GM12878 (cell line): ENCODE measurements around the gene ZFP64. TPM values are rescaled to one million over a fixed set of nuclear protein-coding genes. Genes with fewer than 3 reads are reported as not detected.

Source experiments
- CEBPZ ChIP-seq: fragments of 150-350 bp; IDR thresholded peaks from 2 replicates; pipeline ENCODE4 v1.6.1; 2016; ENCODE audit warnings: low read depth, low read length
- EP300 ChIP-seq, 2 experiments: fragments of 150-350 bp in 1 of 2; IDR thresholded peaks; 2 replicates each; pipeline ENCODE4 v1.6.1; 2011 to 2012; ENCODE audit warnings: low read depth in 2 of 2, low read length in 2 of 2, borderline replicate concordance in 1 of 2, improper control_type of control experiment in 1 of 2, inconsistent platforms in 1 of 2; ENCODE audit not compliant: control insufficient read depth in 1 of 2
- ETV6 ChIP-seq, 2 experiments: fragments of 450-650 bp in 1 of 2; IDR thresholded peaks in 1 of 2; conservative IDR thresholded peaks in 1 of 2; 2 replicates each; pipeline ENCODE4 v1.6.1; 2014; ENCODE audit warnings: antibody characterized with exemption in 1 of 2, borderline replicate concordance in 1 of 2, low read depth in 1 of 2, mild to moderate bottlenecking in 1 of 2, moderate library complexity in 1 of 2
- IRF4 ChIP-seq: IDR thresholded peaks from 2 replicates; pipeline ENCODE4 v1.6.1; 2011; ENCODE audit warnings: low read depth, low read length
- NFYA ChIP-seq: IDR thresholded peaks from 2 replicates; pipeline ENCODE4 v1.6.1; 2011; ENCODE audit warnings: low read depth, mild to moderate bottlenecking, low read length, improper control_type of control experiment, borderline replicate concordance
- NR2C1 ChIP-seq: fragments of 450-650 bp; IDR thresholded peaks from 2 replicates; pipeline ENCODE4 v1.6.1; 2017; ENCODE audit warnings: antibody characterized with exemption, mild to moderate bottlenecking, moderate library complexity
- POU2F2 ChIP-seq: IDR thresholded peaks from 3 replicates; pipeline ENCODE4 v1.6.1; 2011; ENCODE audit warnings: low read depth, mild to moderate bottlenecking, low read length, borderline replicate concordance
- RAD51 ChIP-seq: fragments of 450-650 bp; IDR thresholded peaks from 2 replicates; pipeline ENCODE4 v1.6.1; 2016; ENCODE audit warnings: moderate library complexity, mild to moderate bottlenecking, inconsistent platforms
- REST ChIP-seq: IDR thresholded peaks from 2 replicates; pipeline ENCODE4 v1.6.1; 2012; ENCODE audit warnings: mild to moderate bottlenecking, low read depth, low read length
- RUNX3 ChIP-seq: IDR thresholded peaks from 2 replicates; pipeline ENCODE4 v1.6.1; 2012; ENCODE audit warnings: low read length, inconsistent platforms
- SKIL ChIP-seq: fragments of 450-650 bp; IDR thresholded peaks from 2 replicates; pipeline ENCODE4 v1.6.1; 2017; ENCODE audit warnings: mild to moderate bottlenecking, low read depth, inconsistent platforms; ENCODE audit not compliant: poor library complexity, severe bottlenecking
- SMARCA5 ChIP-seq: fragments of 450-650 bp; IDR thresholded peaks from 2 replicates; pipeline ENCODE4 v1.6.1; 2017; ENCODE audit warnings: mild to moderate bottlenecking
- SUPT20H ChIP-seq: IDR thresholded peaks from 2 replicates; pipeline ENCODE4 v1.6.1; 2011; ENCODE audit warnings: low read depth, mild to moderate bottlenecking, low read length, moderate library complexity, borderline replicate concordance; ENCODE audit not compliant: control insufficient read depth
- USF2 ChIP-seq: IDR thresholded peaks from 2 replicates; pipeline ENCODE4 v1.6.1; 2011; ENCODE audit warnings: low read depth, low read length, improper control_type of control experiment, borderline replicate concordance
- ZBTB11 ChIP-seq: fragments of 450-650 bp; formaldehyde crosslinking; IDR thresholded peaks from 2 replicates; pipeline ENCODE4 v1.5.0; 2022; ENCODE audit warnings: mild to moderate bottlenecking, missing genetic modification characterization
- polyA plus RNA-seq, 11 experiments: library from polyadenylated mRNA; depleted of rRNA in 4 of 11; unstranded in 6 of 11; stranded (reverse) in 5 of 11; fragments of >200 nt; fragmentation: Nextera tagmentation in 4 of 11; fragmentation: Illumina TruSeq in 1 of 11; extraction: Ambion mirVana in 4 of 11; extraction: Trizol in 1 of 11; gene quantifications; 1 replicate in 1 of 11; 2 replicates in 10 of 11; pipeline versions ENCODE4 v1.2.1 to v1.2.3, GENCODE V29; 2011 to 2016; ENCODE audit warnings: inconsistent platforms in 2 of 11, missing spikeins in 2 of 11, low read depth in 1 of 11
- total RNA-seq, 4 experiments: library from RNA; depleted of rRNA in 3 of 4; stranded (reverse); fragments of >200 nt in 3 of 4; fragmentation: Illumina TruSeq in 1 of 4; extraction: Trizol in 1 of 4; gene quantifications; 2 replicates each; pipeline versions ENCODE4 v1.2.1 to v1.2.3, GENCODE V29; 2013 to 2021

ZFP64 gene
- total and polyA plus RNA-seq, 10 of the 15 experiments (the other 5 are each of a cell fraction or from before 2014, with no cell fraction given): 2.3 to 21.8 (median 11.8) TPM

GRCh38 chr20:52172392-52173047 lies 19.1 kb downstream of the ZFP64 start (continued):
- TF ChIP-seq POU2F2 (no peak), SUPT20H (no peak), IRF4 (no peak), RAD51 (no peak), NFYA (no peak), SKIL (no peak), REST (no peak), EP300 (IDR thresholded peaks at IDR 0.05; ENCODE audit: borderline replicate concordance in 1 of 2, control insufficient read depth in 1 of 2, low read depth in 2 of 2, low read length in 2 of 2) (no peak), ZBTB11 (CRISPR knock-in tag) (no peak), ETV6 (conservative IDR thresholded peaks at IDR 0.05 in 1 of 2, IDR thresholded peaks at IDR 0.05 in 1 of 2; ENCODE audit: borderline replicate concordance in 1 of 2, low read depth in 1 of 2) (no peak), USF2 (no peak), SMARCA5 (no peak), NR2C1 (no peak), CEBPZ (no peak), RUNX3 (no peak; the same call in 1 of the 2 replicates)
